Thyroid gland (tissue), 4 donors: ENCODE results near the gene CERT1.

Source experiments
- CTCF ChIP-seq, 6 experiments: fragments of 200-600 bp in 3 of 6; fragments of 450-650 bp in 3 of 6; sonication (generic) in 3 of 6; IDR thresholded peaks; one replicate each; pipeline ENCODE4 v1.5.1; 2016 to 2019; ENCODE audit warnings: antibody characterized with exemption in 6 of 6, mild to moderate bottlenecking in 2 of 6, inconsistent platforms in 1 of 6, moderate library complexity in 1 of 6
- POLR2A ChIP-seq, 2 donors: fragments of 450-650 bp; IDR thresholded peaks; one replicate each; pipeline ENCODE4 v1.6.1; 2017; ENCODE audit warnings: antibody characterized with exemption in 2 of 2, mild to moderate bottlenecking in 2 of 2, moderate library complexity in 1 of 2

- no peak for TF ChIP-seq CTCF (IDR thresholded peaks at IDR 0.05)
- TF ChIP-seq POLR2A (IDR thresholded peaks at IDR 0.05) = no peak
Measured at GRCh38 chr5:75546830-75547229, 35.4 kb upstream of the CERT1 start.
